C4-2B (cell line): Measurements from ENCODE around the gene ZNF622.

ENCODE experiments used
- CTCF ChIP-seq: fragments of 450-650 bp; conservative IDR thresholded peaks from 2 replicates; pipeline ENCODE4 v1.5.1; 2017; ENCODE audit warnings: mild to moderate bottlenecking
- ZFX ChIP-seq: fragments of 450-650 bp; IDR thresholded peaks from 2 replicates; pipeline ENCODE4 v1.6.1; 2017

- TF ChIP-seq CTCF (peak; percentile 14; the same call in 1 of the 2 replicates), ZFX (no peak)
Measured at GRCh38 chr5:16428359-16428758, 37.2 kb downstream of the ZNF622 start.
